Activated naive CD4-positive, alpha-beta T cell treated with anti-CD3 and anti-CD28 coated beads, Interleukin-2, amount 10 ng/mL, durations not matched to agents 5 hours and 36 hours (primary cell): ENCODE data around the gene PERP. TPM values are rescaled to one million over a fixed set of nuclear protein-coding genes. Genes with fewer than 3 reads are reported as not detected.

Experiments
- total RNA-seq, 2 experiments: library from RNA; stranded (reverse); gene quantifications; one replicate each; pipeline ENCODE4 v1.2.3, GENCODE V29; 2021

PERP gene
- 1 to 10 TPM; 3.5 to 4.4 TPM for total RNA-seq

GRCh38 chr6:138107078-138107751 lies at the start of gene PERP:
Gene PERP (minus strand): TSS chr6:138107419. CDS start chr6:138107340, 79 bp downstream.

Other genes starting within 250 kb of the PERP start
- 10 to 100 TPM; 44.6 to 56.4 TPM for gene TNFAIP3, start 240.2 kb downstream of the PERP start, total RNA-seq
- under 1 TPM; 0.20 to 0.29 TPM for gene ARFGEF3, start 54.5 kb upstream of the PERP start, total RNA-seq
- not detected for gene PBOV1, start 111.1 kb upstream of the PERP start, total RNA-seq